T-helper 9 cell (primary cell): ENCODE results near the gene TTLL12.

Experiments used
- DNase-seq: peaks from one replicate; pipeline ENCODE4 v3.0.0-alpha.2; 2020

Gene TTLL12

DNA sequence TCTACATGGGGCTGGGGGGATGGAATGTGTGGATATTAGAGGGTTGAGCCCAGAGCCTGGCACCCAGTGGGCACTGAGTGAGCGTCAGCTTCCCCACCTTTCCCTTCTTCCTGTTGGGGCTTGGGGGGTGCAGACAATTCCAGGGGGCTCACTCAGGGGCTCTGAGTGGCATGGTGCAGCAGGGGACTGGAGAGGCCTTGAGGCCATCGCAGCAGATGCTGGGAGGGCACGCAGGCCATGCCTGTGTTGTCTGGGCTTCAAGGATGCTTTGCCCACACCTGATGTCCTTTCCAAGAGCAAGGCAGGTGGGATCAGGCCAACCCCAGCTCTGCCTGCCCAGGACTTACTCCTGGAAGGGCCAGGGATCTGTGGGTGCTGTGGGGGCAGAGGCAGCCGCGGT lies 11.2 kb upstream of the TTLL12 start:
- no peak for DNase-seq

DNA sequence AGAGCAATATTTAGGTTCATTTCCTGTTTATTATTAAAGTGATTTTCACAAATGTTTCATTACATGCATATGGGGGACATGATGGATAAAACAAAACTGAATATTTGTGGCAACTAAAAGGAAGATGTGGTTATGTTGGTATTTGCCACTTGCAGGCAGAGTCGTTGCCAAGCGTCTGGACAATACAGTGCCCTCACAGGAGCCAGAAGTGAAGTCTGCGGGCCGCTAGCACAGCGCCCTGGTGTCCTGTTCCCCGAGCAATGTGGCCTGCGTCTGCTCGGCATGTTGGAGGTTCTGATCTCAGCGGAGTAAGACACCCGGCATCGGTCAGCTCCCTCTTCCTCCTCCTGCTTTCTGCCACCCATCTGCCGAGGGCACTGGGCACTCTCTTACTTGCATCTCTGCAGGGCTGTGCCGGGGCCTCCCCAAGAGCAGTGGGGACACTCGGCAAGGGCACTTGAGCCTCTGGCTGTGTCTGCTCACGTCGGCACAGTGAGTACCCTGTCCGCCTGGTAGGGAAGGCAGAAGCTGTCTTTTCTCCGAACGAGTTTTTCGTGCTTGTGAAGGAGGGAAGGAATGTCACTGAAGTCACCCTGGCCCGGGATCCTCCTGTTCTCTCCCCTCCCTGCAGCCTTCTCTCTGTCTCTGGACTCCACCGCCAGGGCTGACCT lies 10.5 kb upstream of the TTLL12 start:
- no peak for DNase-seq

DNA sequence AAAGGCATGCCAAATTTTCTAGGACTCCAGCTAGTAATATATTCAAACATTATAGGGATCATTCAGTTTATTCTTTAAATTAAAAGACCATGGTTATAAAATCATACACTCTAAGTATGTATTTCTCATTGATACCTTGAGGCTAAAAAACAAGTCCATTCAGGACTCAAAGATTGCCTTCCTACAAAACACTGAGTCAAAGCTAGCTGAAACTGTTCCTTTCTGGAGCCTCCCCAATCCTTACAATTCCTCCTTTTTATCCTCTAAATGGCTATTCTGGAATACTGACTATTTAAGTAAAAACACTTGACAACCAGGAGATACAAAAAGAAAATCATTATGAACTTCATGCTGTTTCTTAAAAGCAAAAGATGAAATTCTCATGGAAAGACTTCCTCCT lies 4.9 kb upstream of the TTLL12 start:
- DNase-seq, result no peak

DNA sequence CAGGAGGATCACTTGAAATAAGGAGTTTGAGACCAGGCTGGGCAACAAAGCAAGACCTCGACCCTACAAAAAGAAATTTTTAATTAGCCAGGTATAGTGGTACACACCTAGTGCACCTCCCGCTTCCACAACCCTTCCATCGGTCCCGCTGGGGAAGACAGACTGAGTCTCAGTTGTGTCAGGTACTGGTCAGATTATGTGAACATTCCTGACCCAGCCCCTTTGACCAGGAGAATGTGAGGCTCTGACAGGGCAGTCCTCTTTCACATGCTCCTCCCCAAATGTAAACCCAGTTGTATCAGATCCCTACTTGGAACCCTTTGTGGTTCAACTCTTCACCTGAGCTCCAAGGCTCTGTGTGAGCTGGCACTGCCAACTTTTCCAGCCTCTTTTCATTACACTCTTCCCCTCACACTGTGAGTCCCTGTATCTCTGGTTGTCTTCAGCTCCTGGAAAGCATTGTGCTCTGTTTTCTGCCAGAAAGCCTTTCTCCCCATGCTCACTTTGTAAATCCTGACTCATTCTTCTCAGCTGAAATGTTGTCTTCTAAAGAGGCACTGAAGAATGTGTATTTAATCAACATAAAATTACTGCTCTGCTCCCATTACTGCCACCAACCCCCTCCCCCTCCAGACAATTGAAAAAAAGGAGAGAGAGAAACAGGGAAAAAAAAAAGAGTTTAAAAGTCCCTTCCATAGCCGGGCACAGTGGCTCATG lies 2.1 kb upstream of the TTLL12 start:
- no peak for DNase-seq

DNA sequence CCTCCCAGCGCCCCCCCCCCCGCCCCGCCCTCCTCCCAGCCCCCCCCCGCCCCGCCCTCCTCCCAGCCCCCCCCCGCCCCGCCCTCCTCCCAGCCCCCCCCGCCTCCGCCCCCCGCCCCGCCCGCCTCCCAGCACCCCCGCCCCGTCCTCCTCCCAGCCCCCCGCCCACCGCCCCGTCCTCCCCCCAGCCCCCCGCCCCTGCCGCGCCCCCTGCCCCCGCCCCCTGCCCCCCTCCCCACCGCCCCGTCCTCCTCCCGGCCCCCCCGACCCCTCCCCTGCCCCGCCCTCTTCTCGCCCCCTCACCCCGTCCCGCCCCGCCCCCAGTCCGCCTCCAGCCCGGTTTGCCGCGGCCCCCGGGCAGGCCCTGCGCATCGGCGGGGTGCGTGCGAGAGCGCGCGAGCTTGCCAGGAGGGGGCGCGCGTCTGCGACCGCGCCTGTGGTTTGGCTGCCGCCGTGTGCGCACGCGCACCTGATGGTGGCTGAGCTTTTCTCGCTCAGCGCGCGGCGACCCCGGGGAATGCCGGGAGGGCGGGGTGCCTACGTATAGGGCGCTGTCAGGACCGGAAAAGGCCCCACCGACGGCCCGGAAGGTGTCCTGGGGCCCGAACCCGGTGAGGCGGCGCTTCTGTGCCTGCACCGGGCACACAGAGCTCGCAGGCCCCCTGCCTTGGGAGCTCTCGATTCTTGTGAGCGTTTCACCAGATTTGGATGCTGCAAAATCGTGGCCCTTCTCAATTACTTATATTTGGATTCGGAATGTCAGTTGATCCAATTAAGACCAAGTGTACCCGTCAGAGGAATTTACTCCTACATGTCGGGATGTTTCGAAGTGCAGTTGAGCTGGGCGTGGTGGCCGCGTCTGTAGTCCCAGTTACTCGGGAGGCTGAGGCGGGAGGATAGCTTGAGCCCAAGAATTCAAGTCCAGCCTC lies 501 bp upstream of the TTLL12 start:
- peak; percentile 91 for DNase-seq

GRCh38 chr22:43185860-43186261 lies 1.1 kb downstream of the TTLL12 start:
- DNase-seq, result no peak

GRCh38 chr22:43183496-43184277 lies 3.2 kb downstream of the TTLL12 start:
- no peak for DNase-seq

DNA sequence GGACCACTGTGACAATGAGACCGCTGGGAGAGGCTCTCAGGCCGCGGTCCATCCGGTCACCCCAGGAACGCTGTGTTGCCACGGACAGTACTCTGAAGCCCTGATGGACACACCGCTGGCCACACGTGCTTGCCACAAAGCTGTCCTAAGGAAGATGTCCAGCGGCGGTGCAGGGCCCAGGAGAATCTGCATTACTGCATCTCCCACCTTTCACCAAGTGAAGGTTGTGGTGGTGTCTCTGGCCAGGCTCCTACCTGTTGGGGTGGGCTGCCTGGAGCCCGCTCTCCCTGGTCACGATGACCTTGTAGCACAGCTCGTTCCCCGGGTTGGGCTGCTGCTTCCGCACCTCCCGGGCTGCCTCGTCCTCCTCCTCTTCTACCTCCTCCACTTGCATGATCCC lies 4.2 kb downstream of the TTLL12 start:
- no peak for DNase-seq

DNA sequence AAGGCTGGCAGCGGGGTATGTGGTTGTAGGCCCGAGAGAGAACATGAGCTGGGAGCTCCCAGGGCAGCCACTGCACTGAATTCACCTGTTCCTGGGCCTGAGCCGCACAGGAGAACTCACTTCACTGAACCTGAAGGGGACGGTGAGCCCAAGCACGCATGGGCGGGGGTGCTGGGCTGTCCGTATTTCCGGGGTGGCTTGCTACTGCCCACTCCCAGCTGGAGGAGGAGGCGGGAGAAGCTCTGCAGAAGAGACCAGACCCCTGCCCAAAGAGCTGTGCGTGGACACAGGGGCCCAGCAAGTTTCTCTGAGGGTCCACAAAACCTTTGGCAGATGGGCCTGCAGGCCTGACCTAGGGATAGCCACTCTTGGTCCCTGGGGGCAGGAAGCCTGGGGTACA lies 4.8 kb downstream of the TTLL12 start:
- no peak for DNase-seq

GRCh38 chr22:43181321-43182076 lies 5.4 kb downstream of the TTLL12 start:
- no peak for DNase-seq

DNA sequence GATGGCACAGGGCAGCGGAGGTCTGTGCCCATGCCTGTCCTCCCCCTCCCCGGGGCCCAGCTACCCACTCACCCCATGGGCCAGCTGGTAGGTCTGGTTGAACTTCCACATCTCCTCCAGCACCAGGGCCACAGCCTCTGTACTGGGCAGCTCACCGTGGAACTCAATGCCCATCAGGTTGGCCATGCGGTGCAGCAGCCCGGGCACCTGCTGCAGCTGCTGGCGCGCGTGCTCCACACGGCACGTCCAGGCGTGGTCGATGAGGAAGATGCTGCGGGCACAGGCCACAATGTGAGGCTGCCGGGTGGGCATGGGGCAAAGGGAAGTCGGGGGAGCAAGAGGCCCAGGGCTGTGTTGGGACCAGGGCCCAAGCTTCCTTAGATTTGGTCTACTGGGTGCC lies 6.3 kb downstream of the TTLL12 start:
- DNase-seq, result no peak

- DNase-seq, result no peak
Observed at GRCh38 chr22:43179911-43180195, 7.1 kb downstream of the TTLL12 start.

DNA sequence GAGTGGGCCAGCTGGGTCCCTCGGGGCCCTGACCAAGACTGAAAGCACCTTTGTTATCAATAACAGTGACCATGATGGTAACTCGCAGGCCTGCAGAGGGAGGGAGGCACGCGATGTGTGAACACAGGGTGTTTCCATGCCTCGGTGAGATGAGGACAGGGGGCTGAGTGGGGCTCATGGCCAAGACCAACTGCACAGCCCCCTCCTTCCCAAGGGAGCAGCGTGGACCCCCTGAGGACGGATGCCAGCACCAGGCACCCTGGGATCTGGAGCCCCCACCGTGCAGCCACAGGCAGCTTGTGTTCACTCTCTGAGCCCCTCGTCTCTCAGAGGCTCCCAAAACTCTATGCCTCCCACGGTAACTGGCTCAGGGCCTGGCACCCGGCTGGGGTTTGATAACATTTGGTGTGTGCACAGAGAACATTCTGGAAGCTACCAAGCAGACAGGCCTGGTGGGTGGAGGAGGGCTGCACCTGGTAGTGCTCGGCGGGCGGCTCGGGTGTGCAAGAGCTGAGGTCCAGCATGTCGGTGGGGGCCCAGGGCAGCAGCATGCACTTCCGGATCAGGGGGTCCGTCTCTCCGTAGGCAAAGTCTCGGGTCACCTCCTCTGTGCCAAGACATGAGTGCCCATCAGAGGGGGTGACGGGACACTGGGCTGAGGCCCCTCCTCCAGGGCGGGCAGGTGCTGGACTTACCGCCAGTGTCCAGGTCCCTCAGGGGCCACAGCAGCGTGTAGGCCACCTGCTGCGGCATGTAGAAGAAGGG lies 7.6 kb downstream of the TTLL12 start:
- DNase-seq, result no peak

GRCh38 chr22:43177479-43177878 lies 9.5 kb downstream of the TTLL12 start:
- no peak for DNase-seq

GRCh38 chr22:43176090-43176489 lies 10.8 kb downstream of the TTLL12 start:
- no peak for DNase-seq

- no peak for DNase-seq
Observed at GRCh38 chr22:43174941-43175531, 11.9 kb downstream of the TTLL12 start.

GRCh38 chr22:43173976-43174720 lies 12.8 kb downstream of the TTLL12 start:
- DNase-seq, result no peak

DNA sequence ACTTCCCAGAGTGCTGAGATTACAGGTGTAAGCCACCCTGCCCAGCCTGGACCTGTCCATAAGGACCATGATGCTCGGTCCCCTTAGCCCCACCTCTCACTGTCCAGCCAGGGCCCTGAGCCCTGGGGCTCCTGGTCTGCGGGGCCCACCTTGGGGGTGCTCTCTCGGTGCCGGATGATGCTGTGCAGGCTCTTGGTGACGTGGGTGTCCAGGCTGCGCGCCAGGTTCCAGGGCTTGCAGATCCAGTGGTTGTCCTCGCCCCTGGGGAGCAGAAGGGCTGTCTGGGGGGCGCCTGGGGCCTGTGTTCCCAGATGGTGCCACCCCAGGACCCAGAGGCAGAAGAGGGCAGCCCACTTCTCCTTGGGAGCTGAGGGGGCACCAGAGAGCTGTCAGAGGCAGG lies 13.4 kb downstream of the TTLL12 start:
- DNase-seq, result no peak

- no peak for DNase-seq
Observed at GRCh38 chr22:43172191-43172590, 14.7 kb downstream of the TTLL12 start.

DNA sequence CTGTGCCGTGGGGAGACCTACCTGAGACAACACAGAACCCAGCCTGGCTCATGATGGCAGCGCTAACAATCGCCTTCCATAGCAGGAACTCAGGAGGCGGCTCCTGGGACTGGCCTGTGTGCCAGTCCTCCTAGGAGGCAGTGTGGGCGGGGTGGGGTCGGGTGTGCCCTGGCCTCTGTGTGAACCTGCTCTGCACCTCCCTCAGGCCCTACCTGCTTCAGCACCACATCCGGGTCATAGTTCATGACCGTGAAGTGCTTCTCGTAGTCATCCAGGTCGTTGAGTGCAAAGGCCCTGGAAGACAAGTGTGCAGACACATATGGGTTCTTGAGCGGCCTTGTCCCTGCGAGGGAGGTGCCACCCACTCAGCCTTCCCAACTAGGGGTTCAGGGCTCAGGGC lies 15.3 kb downstream of the TTLL12 start:
- DNase-seq, result no peak
